NOMO-1 treated with dmso at 0.1 percent for 144 hours (cell line): ENCODE measurements around the gene KCNQ1.

Experiments
- DNase-seq: peaks from one replicate; lab custom pipeline; 2025; ENCODE audit not compliant: unreplicated experiment; lab: John Stamatoyannopoulos, UW

Gene KCNQ1

GRCh38 chr11:2507212-2507901 lies 62.5 kb downstream of the KCNQ1 start:
- no peak for DNase-seq

GRCh38 chr11:2507945-2508749 lies 63.3 kb downstream of the KCNQ1 start:
- no peak for DNase-seq

GRCh38 chr11:2508793-2509192 lies 64.0 kb downstream of the KCNQ1 start:
- no peak for DNase-seq

- no peak for DNase-seq
Measured at GRCh38 chr11:2509481-2510001, 64.7 kb downstream of the KCNQ1 start.

- DNase-seq = no peak
Measured at GRCh38 chr11:2510626-2511402, 66.0 kb downstream of the KCNQ1 start.

GRCh38 chr11:2511421-2512369 lies 66.9 kb downstream of the KCNQ1 start:
- DNase-seq = no peak

GRCh38 chr11:2512431-2513407 lies 67.9 kb downstream of the KCNQ1 start:
- no peak for DNase-seq

GRCh38 chr11:2513441-2513840 lies 68.6 kb downstream of the KCNQ1 start:
- no peak for DNase-seq

GRCh38 chr11:2515401-2516275 lies 70.8 kb downstream of the KCNQ1 start:
- no peak for DNase-seq

GRCh38 chr11:2516276-2517015 lies 71.6 kb downstream of the KCNQ1 start:
- no peak for DNase-seq

GRCh38 chr11:2517016-2517385 lies 72.2 kb downstream of the KCNQ1 start:
- DNase-seq = no peak

- no peak for DNase-seq
Measured at GRCh38 chr11:2517386-2518064, 72.7 kb downstream of the KCNQ1 start.

- DNase-seq = no peak
Measured at GRCh38 chr11:2518111-2518982, 73.5 kb downstream of the KCNQ1 start.

- DNase-seq = no peak
Measured at GRCh38 chr11:2518983-2519340, 74.2 kb downstream of the KCNQ1 start.

GRCh38 chr11:2519517-2519861 lies 74.7 kb downstream of the KCNQ1 start:
- no peak for DNase-seq
